Fibroblast of skin of left quadriceps (primary cell): ENCODE measurements around the gene C1QTNF8.

Source experiments
- DNase-seq, 2 experiments: peaks; one replicate each; pipeline ENCODE4 v3.0.0-alpha.2; 2013; ENCODE audit warnings: low read depth in 2 of 2

Gene C1QTNF8

GRCh38 chr16:1077877-1078578, 18.0 kb downstream of the C1QTNF8 start:
- no peak for DNase-seq

- no peak for DNase-seq
Measured at GRCh38 chr16:1076801-1077576, 19.1 kb downstream of the C1QTNF8 start.

GRCh38 chr16:1075546-1075945, 20.5 kb downstream of the C1QTNF8 start:
- DNase-seq, result no peak

GRCh38 chr16:1074379-1074649, 21.7 kb downstream of the C1QTNF8 start:
- no peak for DNase-seq

- no peak for DNase-seq
Measured at GRCh38 chr16:1073566-1074378, 22.3 kb downstream of the C1QTNF8 start.

- DNase-seq, result no peak
Measured at GRCh38 chr16:1073262-1073558, 22.8 kb downstream of the C1QTNF8 start.

- DNase-seq, result no peak
Measured at GRCh38 chr16:1072526-1073261, 23.4 kb downstream of the C1QTNF8 start, which contains the start of gene SSTR5. TSS of gene SSTR5 (plus strand) at chr16:1072747. CDS start at chr16:1078869, 6,122 bp downstream.

- no peak for DNase-seq
Measured at GRCh38 chr16:1071561-1072225, 24.4 kb downstream of the C1QTNF8 start.

- DNase-seq, result no peak
Measured at GRCh38 chr16:1070864-1071408, 25.1 kb downstream of the C1QTNF8 start.

GRCh38 chr16:1070084-1070863, 25.8 kb downstream of the C1QTNF8 start:
- no peak for DNase-seq

GRCh38 chr16:1069154-1069553, 26.9 kb downstream of the C1QTNF8 start:
- DNase-seq, result no peak

GRCh38 chr16:1068451-1068850, 27.6 kb downstream of the C1QTNF8 start:
- no peak for DNase-seq

GRCh38 chr16:1067629-1068028, 28.4 kb downstream of the C1QTNF8 start:
- DNase-seq, result no peak

- DNase-seq, result no peak
Measured at GRCh38 chr16:1066584-1067172, 29.4 kb downstream of the C1QTNF8 start.

GRCh38 chr16:1065469-1066128, 30.4 kb downstream of the C1QTNF8 start:
- DNase-seq, result no peak

- DNase-seq, result no peak
Measured at GRCh38 chr16:1063728-1064127, 32.3 kb downstream of the C1QTNF8 start.

GRCh38 chr16:1062895-1063294, 33.1 kb downstream of the C1QTNF8 start:
- no peak for DNase-seq

GRCh38 chr16:1061769-1062505, 34.1 kb downstream of the C1QTNF8 start:
- DNase-seq, result no peak
